Neural crest cell (in vitro differentiated cells): ENCODE data around the gene OGDH. TPM values are rescaled to one million over a fixed set of nuclear protein-coding genes. Genes with fewer than 3 reads are reported as not detected.

Source experiments
- DNase-seq: peaks from one replicate; pipeline ENCODE4 v3.0.0; 2021; ENCODE audit warnings: low read depth, mixed read lengths, low spot score
- H3K27ac Mint-ChIP-seq: one replicate; pipeline ENCODE4 v1.8.0; 2021; ENCODE audit warnings: mild to moderate bottlenecking, mixed read lengths; ENCODE audit not compliant: unreplicated experiment
- H3K27me3 Mint-ChIP-seq: 2 replicates; pipeline ENCODE4 v1.8.0; 2021; ENCODE audit warnings: low read depth, mild to moderate bottlenecking, mixed read lengths
- H3K36me3 Mint-ChIP-seq: 2 replicates; pipeline ENCODE4 v1.8.0; 2021; ENCODE audit warnings: low read depth, mild to moderate bottlenecking, mixed read lengths
- H3K4me1 Mint-ChIP-seq: 2 replicates; pipeline ENCODE4 v1.8.0; 2021; ENCODE audit warnings: mixed read lengths
- H3K4me3 Mint-ChIP-seq: one replicate; pipeline ENCODE4 v1.8.0; 2021; ENCODE audit warnings: mild to moderate bottlenecking, mixed read lengths
- H3K9me3 Mint-ChIP-seq: 2 replicates; pipeline ENCODE4 v1.8.0; 2021; ENCODE audit warnings: mixed read lengths
- CTCF ChIP-seq: fragments of 200-600 bp; sonication (generic); conservative IDR thresholded peaks from 2 replicates; pipeline ENCODE4 v1.5.0; 2021; ENCODE audit warnings: antibody characterized with exemption, mild to moderate bottlenecking
- total RNA-seq: library from RNA; stranded (reverse); gene quantifications from 2 replicates; pipeline ENCODE4 v1.2.1, GENCODE V29; 2021

OGDH gene
- total RNA-seq, 1 donor from 2014 or later, result 116 TPM

- peak overlapping the region; percentile 28 for H3K27ac Mint-ChIP-seq
- no peaks in the 10 kb centered on the region for H3K27me3 Mint-ChIP-seq
- TF ChIP-seq CTCF, result no peak
- no peaks in the 10 kb centered on the region for H3K9me3 Mint-ChIP-seq
- DNase-seq, result no peak
- H3K4me3 Mint-ChIP-seq, result no peak overlapping the region
- H3K36me3 Mint-ChIP-seq, result peaks cover 5% of the 10 kb centered on the region
- peaks cover 5% of the 10 kb centered on the region for H3K4me1 Mint-ChIP-seq
Observed at GRCh38 chr7:44563171-44563679, 43.2 kb upstream of the OGDH start.

- H3K4me1 Mint-ChIP-seq, result peaks cover 5% of the 10 kb centered on the region
- no peak overlapping the region for H3K4me3 Mint-ChIP-seq
- no peak for DNase-seq
- H3K9me3 Mint-ChIP-seq, result no peaks in the 10 kb centered on the region
- H3K36me3 Mint-ChIP-seq, result peaks cover 5% of the 10 kb centered on the region
- H3K27ac Mint-ChIP-seq, result peak overlapping the region; percentile 35
- no peak for TF ChIP-seq CTCF
- H3K27me3 Mint-ChIP-seq, result no peaks in the 10 kb centered on the region
Observed at GRCh38 chr7:44564606-44565005, 41.8 kb upstream of the OGDH start.

DNA sequence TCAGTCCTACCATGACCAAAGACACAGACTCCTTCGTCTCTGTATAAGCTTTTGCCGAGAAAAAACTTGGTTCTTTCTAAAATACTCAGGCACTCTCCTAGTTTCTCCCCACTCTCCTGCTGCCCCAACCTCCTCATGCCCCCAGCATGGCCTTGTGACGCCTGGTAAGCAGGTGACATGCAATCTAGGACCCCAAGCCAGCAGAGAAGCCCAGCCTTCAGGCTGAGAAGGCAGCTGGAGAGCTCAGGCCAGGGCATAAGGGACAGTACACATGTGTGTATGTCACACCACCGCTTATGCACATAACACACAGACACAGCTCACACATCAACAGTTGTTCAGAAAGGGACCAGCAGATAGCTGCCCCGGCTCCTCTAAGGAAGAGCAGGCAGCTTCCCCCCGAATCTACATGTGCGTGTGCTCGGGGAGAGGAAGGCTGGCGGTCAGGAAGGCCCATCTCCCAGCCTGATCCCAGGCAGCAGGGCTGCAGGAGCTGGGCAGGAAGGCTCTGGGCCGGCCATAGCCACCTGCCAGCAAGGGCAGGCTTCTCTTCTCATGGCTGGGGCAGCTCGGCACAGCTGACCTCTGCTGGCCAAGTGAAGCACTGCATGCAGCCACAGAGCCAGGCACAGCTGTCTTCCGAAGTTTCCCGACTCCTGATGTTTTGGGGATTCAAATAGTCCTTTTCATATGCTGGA lies 41.2 kb upstream of the OGDH start:
- DNase-seq, result peak; percentile 74
- peak; percentile 93 for TF ChIP-seq CTCF
- peak overlapping the region; percentile 30 for H3K27ac Mint-ChIP-seq
- peak overlapping the region; percentile 47 for H3K4me3 Mint-ChIP-seq
- peaks cover 9% of the 10 kb centered on the region for H3K36me3 Mint-ChIP-seq
- H3K9me3 Mint-ChIP-seq, result no peaks in the 10 kb centered on the region
- H3K27me3 Mint-ChIP-seq, result no peaks in the 10 kb centered on the region
- peaks cover 5% of the 10 kb centered on the region for H3K4me1 Mint-ChIP-seq

DNA sequence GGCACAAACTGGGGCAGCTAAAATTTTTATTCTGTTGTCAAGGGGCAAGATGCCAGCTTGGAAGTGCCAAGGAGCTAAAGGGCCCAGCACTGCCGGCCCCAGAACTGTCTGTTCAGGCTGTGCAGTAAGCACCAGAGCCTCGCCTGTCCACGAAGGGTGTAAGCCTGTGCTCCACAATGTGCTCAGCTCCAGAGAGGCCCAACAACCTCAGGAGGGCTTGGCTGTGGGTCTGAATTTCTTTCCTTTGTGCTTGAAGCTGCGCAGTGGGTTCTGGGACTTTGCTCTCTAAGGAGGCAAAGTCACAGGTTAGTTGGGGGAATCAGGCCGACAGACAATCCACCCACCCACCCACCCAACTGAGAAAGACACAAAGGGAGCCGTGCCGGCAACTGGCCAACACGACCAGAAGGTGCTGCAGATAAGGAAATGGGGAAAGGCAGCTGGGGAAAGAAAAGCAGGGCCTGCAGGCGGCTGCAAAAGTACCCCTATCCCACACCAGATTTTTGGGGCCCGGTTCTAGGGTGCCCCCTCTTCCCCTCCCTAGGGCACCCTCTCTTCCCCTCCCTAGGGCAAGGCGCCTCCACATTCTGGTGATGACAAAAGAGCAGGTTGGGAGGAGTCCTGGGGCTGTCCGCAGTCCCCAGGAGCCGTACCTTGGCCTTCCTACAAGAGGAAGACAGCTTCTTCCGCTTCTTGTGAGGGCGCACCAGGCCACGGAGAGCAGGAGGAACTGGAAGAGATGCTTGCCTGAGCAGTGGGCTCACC lies 40.5 kb upstream of the OGDH start:
- H3K27me3 Mint-ChIP-seq, result no peaks in the 10 kb centered on the region
- no peaks in the 10 kb centered on the region for H3K9me3 Mint-ChIP-seq
- peak; percentile 19 for TF ChIP-seq CTCF
- H3K36me3 Mint-ChIP-seq, result peaks cover 9% of the 10 kb centered on the region
- peaks cover 5% of the 10 kb centered on the region for H3K4me1 Mint-ChIP-seq
- peak overlapping the region; percentile 30 for H3K27ac Mint-ChIP-seq
- DNase-seq, result no peak
- H3K4me3 Mint-ChIP-seq, result peak overlapping the region; percentile 47

- Mint-ChIP-seq H3K4me3 (no peak overlapping the region), H3K36me3 (peaks cover 14% of the 10 kb centered on the region), H3K27me3 (no peaks in the 10 kb centered on the region), H3K27ac (no peak overlapping the region), H3K9me3 (no peaks in the 10 kb centered on the region), H3K4me1 (peaks cover 5% of the 10 kb centered on the region)
- DNase-seq, result no peak
- no peak for TF ChIP-seq CTCF
Observed at GRCh38 chr7:44566680-44567079, 39.7 kb upstream of the OGDH start.
